Measurements from ENCODE around the gene NAGPA. TPM values are rescaled to one million over a fixed set of nuclear protein-coding genes. Genes with fewer than 3 reads are reported as not detected.
"Not testable (repeated sequence)": the region's sequence is repeated elsewhere in the genome, so short reads cannot be mapped to it uniquely, and the experiment has no call there.

Gene NAGPA
- total RNA-seq, 1 donor from 2014 or later, result 11.4 TPM

DNA sequence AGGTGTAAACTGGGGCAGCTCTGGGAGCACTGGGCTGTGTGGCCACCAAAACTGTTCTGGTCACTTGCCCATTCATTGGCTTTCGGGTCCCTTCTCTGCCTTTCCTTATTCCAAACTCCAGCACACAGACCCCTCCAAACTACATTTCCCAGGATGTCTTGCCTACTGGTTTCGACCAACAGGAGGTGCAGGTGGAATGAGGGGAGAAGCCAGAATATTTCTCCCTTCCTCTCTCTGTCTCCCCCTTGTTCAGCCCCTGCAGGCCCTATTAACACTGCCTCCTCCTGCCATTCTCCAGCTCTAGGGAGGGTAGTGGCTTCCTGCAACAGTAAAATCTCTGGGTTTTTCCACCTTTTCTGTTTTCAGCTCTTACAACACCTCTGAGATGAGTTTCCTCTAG lies 13.2 kb upstream of the NAGPA start:
- peaks cover 6% of the 10 kb centered on the region for H3K27me3 Mint-ChIP-seq
- H3K4me1 Mint-ChIP-seq, result peaks cover 2% of the 10 kb centered on the region
- no peak for DNase-seq
- no peak overlapping the region for H3K27ac Mint-ChIP-seq
- no peaks in the 10 kb centered on the region for H3K9me3 Mint-ChIP-seq
- intact Hi-C loops (cut with micrococcal nuclease), result no loop called here
- H3K4me3 Mint-ChIP-seq, result no peak overlapping the region
- H3K36me3 Mint-ChIP-seq (ENCODE audit: low read depth), result no peaks in the 10 kb centered on the region

DNA sequence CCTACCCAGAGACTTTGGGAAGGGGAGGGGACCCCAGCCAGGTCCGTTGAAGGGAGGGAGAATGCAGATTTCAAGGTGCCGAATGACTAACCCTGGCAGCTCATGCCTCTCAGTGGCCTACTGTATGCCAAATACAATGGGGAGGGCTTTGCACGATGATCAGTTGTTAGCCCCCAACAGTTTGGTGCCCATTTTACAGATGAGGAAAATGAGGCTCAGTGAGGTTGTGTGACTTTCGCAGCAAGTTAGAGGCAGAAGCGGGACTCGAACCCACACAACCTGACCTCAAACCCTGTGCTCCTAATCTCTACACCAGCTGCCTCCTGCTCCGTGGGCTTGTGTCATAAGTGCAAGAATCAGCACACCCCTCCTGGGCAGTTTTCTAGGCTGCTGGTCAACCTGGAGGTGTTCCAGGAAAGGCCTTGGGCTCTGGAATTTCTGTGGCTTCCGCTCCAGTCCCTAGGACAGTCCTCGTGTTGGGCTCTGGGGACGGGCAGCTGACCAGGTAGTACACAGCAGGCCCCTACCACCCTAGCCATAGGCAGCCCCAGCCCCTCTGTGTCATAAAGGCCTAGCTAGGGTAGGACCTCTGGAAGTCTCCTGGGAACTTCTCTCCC lies 11.9 kb upstream of the NAGPA start:
- Mint-ChIP-seq H3K27ac (no peak overlapping the region), H3K4me3 (no peak overlapping the region), H3K27me3 (peaks cover 6% of the 10 kb centered on the region), H3K4me1 (peaks cover 2% of the 10 kb centered on the region), H3K36me3 (ENCODE audit: low read depth) (no peaks in the 10 kb centered on the region), H3K9me3 (no peaks in the 10 kb centered on the region)
- DNase-seq, result no peak
- intact Hi-C loops (cut with micrococcal nuclease), result no loop called here

DNA sequence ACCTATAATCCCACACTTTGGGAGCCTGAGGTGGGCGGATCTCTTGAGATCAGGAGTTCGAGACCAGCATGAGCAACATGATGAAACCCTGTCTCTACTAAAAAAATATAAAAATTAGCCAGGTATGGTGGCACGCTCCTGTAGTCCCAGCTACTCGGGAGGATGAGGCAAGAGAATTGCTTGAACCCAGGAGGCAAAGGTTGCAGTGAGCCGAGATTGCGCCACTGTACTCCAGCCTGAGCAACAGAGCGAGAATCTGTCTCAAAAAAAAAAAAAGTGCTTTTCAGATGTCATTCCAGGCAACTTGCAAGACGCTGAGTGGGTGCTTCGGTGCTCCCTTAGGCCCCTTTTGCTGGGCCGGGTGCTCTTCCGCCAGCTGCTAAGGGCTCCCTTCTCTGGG lies 10.8 kb upstream of the NAGPA start:
- H3K27me3 Mint-ChIP-seq; H3K36me3 Mint-ChIP-seq (ENCODE audit: low read depth); H3K27ac Mint-ChIP-seq; H3K4me3 Mint-ChIP-seq; H3K9me3 Mint-ChIP-seq; DNase-seq; intact Hi-C loops (cut with micrococcal nuclease); H3K4me1 Mint-ChIP-seq: not testable (repeated sequence)

DNA sequence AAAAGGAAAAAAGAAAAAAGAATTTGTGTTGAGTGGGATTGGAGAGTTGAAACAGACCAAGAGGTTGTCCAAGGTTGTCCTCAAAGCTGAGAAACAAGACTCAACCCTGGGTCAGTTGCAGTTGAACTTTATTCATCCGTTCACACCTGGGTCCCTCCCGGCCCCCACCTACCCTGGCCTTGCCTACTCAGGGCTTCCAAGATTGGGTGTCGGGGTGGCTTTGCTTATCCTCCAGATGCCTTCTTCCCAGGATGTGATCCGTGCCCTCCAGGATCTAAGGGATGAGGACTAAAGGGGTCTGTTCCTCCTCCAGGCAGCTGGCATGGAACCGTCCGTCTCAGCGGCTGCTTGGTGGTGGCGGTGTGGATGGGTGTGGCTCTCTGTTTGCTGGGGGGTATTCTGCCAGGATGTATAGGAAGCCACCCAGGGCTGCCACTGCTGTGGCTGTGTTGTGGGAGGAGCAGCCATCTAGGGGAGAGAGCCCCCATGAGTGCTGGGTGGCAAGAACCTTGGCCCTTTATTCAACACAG lies 10.3 kb upstream of the NAGPA start:
- Mint-ChIP-seq H3K4me1 (peaks cover 2% of the 10 kb centered on the region), H3K36me3 (ENCODE audit: low read depth) (no peaks in the 10 kb centered on the region), H3K27me3 (peaks cover 6% of the 10 kb centered on the region), H3K27ac (no peak overlapping the region), H3K9me3 (no peaks in the 10 kb centered on the region), H3K4me3 (no peak overlapping the region)
- DNase-seq, result no peak
- intact Hi-C loops (cut with micrococcal nuclease), result no loop called here

DNA sequence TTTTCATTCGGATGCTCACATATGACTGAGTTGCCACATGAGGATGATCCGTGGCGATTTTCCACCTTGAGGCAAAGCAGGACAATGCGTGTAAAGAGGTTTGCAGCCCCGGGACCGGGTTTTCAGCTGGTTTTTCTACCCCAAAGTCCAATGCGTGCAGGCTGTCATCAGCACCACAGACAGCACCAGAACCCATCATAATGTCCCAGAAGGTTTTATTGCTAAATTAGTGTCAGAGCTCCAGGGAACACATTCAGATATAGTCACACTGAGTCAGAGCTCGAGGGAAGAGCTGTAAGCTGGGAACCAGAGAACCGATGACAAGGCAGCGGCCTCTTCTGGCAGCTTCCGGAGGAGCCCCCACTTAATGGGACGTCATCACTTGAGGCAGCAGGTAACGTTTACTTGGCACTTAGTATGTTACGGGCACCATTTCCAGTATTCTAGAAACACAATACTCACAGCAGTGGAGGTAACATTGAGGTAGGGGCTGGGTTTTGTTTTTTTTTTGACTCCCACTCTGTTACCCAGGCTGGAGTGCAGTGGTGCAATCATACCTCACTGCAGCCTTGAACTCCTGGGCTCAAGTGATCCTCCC lies 8.9 kb upstream of the NAGPA start:
- Mint-ChIP-seq H3K36me3 (ENCODE audit: low read depth) (no peaks in the 10 kb centered on the region), H3K27ac (no peak overlapping the region), H3K9me3 (no peaks in the 10 kb centered on the region), H3K4me3 (no peak overlapping the region), H3K27me3 (no peaks in the 10 kb centered on the region), H3K4me1 (no peaks in the 10 kb centered on the region)
- no peak for DNase-seq
- intact Hi-C loops (cut with micrococcal nuclease), result no loop called here

DNA sequence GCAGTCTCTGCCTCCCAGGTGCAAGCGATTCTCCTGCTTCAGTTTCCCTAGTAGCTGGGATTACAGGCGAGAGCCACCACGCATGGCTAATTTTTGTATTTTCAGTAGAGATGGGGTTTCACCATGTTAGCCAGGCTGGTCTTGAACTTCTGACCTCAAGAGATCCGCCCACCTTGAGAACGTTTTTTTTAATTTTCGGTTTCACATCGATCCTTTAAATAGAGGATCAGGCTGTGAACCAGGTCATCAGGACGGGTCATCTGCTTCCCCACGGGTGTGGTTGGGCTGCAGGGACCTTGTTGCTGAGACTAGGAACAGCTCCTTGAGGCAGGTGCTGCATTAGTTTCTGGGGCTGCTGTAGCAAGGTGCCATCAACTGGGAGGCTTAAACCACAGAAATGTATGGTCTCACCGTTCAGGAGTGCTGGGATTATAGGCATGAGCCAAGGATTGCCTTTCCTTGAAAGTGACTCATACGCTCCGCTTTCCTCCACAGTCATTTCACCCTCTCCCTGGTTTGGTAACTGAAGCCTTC lies 7.9 kb upstream of the NAGPA start:
- Mint-ChIP-seq H3K4me1 (no peaks in the 10 kb centered on the region), H3K27ac (no peak overlapping the region), H3K36me3 (ENCODE audit: low read depth) (no peaks in the 10 kb centered on the region), H3K27me3 (no peaks in the 10 kb centered on the region), H3K4me3 (no peak overlapping the region), H3K9me3 (no peaks in the 10 kb centered on the region)
- no peak for DNase-seq
- intact Hi-C loops (cut with micrococcal nuclease), result no loop called here

DNA sequence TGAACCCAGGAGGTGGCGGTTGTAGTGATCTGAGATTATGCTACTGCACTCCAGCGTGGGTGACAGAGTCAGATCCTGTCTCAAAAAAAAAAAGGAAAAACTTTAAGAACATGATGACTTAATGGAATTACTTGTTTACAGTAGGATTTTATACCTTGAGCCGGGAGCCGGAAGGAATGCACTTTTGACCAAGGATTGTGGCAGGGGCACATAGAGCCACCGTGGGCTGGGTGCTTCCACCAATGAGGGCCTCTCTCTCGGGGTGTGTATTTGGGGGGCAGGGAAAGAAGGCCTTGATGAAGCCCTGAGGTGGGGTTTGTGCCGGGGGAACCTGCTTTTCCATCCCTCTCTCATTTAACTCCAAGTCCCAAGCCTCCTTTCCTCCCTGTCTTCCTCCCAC lies 6.7 kb upstream of the NAGPA start:
- Mint-ChIP-seq H3K4me3 (no peak overlapping the region), H3K36me3 (ENCODE audit: low read depth) (no peaks in the 10 kb centered on the region), H3K9me3 (no peaks in the 10 kb centered on the region), H3K4me1 (no peaks in the 10 kb centered on the region), H3K27ac (no peak overlapping the region), H3K27me3 (no peaks in the 10 kb centered on the region)
- intact Hi-C loops (cut with micrococcal nuclease), result no loop called here
- no peak for DNase-seq

DNA sequence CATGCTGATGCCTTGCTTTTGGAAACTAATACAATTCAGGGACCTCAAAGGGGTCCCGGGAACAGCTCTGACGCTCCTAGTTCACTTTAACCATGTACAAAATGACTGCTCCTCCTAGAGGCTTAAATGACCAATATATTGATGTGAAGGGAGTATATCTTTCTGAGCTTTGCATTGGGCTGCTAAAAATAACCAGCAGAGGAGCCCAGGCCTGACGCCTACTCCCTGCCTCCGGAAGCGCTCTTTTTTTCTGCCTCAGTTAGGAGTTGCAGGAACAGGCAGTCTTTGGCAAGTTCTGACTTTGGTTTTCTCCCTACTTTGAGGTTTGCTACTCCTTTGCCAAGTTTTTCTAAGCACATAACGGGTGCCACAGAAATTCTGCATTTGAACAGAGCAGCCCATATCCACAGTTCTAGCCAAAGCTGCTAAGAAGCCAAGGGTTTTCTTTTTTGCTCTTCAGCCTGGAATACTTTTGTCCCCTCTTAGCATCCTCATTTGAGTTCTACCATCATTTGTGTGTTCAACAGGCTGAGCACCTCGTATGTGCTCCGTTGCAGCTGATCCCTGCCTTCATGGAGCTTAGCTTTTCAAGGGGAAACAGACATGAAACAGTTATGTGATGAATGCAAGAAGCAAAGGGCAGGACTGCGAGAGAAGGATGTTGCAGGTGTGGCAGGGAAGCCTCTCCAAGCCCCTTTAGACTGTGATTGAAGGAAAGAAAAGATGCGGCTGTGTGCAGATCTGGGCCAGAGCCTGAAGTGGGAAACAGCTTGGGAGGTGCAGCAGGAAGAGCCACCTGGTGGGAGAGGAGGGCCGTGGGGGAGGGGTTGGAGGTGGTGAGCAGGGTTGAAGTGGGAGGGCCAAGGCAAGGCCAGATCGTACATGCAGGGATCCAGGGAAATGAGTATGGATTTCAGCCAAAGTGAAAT lies 2.8 kb upstream of the NAGPA start:
- Mint-ChIP-seq H3K4me3 (no peak overlapping the region), H3K27me3 (no peaks in the 10 kb centered on the region), H3K4me1 (peaks cover 10% of the 10 kb centered on the region), H3K9me3 (no peaks in the 10 kb centered on the region), H3K27ac (no peak overlapping the region), H3K36me3 (ENCODE audit: low read depth) (no peaks in the 10 kb centered on the region)
- intact Hi-C loops (cut with micrococcal nuclease), result no loop called here
- no peak for DNase-seq

DNA sequence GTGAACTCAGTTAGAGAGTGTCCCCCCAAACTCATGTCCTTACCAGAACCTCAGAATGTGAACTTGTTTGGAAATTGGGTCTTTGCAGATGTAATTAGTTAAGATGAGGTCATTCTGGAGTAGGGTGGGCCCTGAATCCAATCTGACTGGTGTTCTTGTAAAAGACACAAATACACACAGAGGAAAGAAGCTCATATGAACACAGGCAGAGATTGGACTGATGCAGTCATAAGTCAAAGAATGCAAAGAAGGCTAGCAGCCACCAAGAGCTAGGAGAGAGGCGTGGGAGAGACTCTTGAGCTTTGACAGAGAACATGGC lies 2.1 kb upstream of the NAGPA start:
- Mint-ChIP-seq H3K36me3 (ENCODE audit: low read depth) (no peaks in the 10 kb centered on the region), H3K9me3 (no peaks in the 10 kb centered on the region), H3K27me3 (no peaks in the 10 kb centered on the region), H3K4me3 (no peak overlapping the region), H3K27ac (no peak overlapping the region), H3K4me1 (peaks cover 10% of the 10 kb centered on the region)
- intact Hi-C loops (cut with micrococcal nuclease), result no loop called here
- DNase-seq, result no peak

DNA sequence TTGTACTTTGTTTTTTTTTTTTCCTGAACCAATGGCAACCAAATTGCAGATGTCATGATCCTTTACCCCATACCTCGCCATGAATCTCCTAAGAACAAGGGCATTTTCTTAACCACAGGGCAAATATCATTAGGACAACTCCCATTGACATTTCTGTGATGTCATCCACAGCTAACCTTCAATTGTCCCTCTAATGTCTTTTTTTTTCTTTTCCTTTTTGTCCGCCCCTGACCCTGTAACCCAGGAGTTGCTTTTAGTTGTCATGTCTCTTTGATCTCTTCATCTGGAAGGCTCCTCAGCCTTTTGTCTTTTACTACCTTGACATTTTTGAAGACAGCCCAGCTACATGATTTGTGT lies 410 bp upstream of the NAGPA start:
- Mint-ChIP-seq H3K4me1 (peaks cover 10% of the 10 kb centered on the region), H3K4me3 (peak overlapping the region; percentile 89), H3K9me3 (no peaks in the 10 kb centered on the region), H3K27ac (peak overlapping the region; percentile 84), H3K36me3 (ENCODE audit: low read depth) (no peaks in the 10 kb centered on the region), H3K27me3 (no peaks in the 10 kb centered on the region)
- no peak for DNase-seq
- intact Hi-C loops (cut with micrococcal nuclease), result loop anchor here (5.0 kb wide), 1 partner anchor 38 kb away; the partner anchor contains the start of gene ALG1

DNA sequence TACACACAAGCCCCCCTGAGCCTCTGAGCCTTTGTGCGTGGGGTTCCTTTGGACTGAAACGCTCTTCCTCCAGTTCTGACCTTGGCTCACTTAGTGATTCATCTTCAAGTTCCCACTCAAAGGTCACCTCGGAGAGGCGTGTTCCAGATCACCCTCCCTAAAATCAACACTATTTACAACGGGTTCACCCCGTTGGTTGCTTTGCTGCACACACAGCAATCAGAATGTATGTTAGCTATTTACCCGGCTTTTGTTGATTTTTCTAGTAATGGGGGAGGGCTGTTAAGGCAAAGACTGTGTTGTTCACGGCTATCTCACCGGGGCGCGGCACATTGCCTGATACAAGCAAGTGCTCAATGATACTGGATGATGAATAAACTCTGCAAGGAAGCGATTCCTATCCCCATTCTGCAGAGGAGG lies 977 bp downstream of the NAGPA start:
- intact Hi-C loops (cut with micrococcal nuclease), result loop anchor here (1.0 to 5.0 kb wide), 2 partner anchors 40 to 74 kb away; partner anchors contain the start of genes ALG1 and SEC14L5
- Mint-ChIP-seq H3K36me3 (ENCODE audit: low read depth) (no peaks in the 10 kb centered on the region), H3K4me3 (peak overlapping the region; percentile 89), H3K27me3 (no peaks in the 10 kb centered on the region), H3K4me1 (peaks cover 10% of the 10 kb centered on the region), H3K9me3 (no peaks in the 10 kb centered on the region), H3K27ac (no peak overlapping the region)
- DNase-seq, result no peak

DNA sequence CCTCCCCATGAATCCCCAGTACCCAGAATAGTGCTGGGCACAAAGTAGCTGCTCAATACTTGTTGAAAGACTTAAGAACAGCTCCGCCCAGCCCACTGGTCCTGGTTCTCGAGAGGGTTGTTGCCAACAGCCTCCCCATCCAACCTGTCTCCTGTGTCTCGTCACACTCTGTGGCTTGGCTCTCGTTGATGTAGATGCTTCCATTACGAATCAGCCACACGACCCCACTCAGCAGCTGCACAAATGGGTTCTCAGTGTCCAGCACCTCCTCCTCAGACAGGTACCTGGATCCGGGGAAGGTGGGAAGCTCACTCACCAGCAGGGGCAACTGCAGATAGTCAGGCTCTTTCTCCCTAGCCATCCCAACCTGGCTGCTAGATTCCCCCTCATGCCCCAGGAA lies 2.1 kb downstream of the NAGPA start:
- Mint-ChIP-seq H3K27me3 (no peaks in the 10 kb centered on the region), H3K27ac (no peak overlapping the region), H3K9me3 (no peaks in the 10 kb centered on the region), H3K4me1 (peaks cover 10% of the 10 kb centered on the region), H3K36me3 (ENCODE audit: low read depth) (no peaks in the 10 kb centered on the region), H3K4me3 (peak overlapping the region; percentile 48)
- DNase-seq, result no peak
- intact Hi-C loops (cut with micrococcal nuclease), result loop anchor here (5.0 kb wide), 1 partner anchor 41 kb away; the partner anchor contains the start of gene ALG1

DNA sequence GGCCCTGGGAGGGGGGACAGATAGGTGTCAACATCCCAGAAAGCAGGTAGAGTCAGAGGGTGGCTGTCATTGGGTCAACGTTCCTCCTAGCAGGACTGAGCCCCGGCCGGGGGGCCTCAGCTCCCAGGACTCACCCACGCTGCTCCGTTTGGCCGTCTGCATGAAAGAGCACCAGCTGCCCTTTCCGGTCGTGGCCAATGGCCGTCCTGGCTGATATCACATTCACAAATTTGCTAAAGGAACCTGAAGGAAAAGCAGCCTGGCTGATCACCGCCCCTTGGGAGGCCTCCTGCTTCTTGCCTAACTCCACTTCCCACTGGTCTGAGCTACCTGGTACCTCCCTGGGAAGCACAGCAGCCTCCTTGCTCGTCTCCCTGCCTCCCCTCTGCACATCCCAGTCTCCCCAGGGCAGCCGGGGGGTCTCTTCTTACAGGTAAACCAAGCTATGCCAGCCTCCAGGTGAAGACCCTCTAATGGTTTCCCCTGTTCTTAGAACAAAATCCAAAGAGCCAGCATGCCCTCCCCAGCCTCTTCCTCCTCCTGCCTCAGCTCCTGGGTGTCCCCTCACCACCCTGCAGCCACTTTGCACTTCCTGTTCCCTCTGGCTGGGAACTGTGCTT lies 3.4 kb downstream of the NAGPA start:
- DNase-seq, result no peak
- Mint-ChIP-seq H3K9me3 (no peaks in the 10 kb centered on the region), H3K36me3 (ENCODE audit: low read depth) (no peaks in the 10 kb centered on the region), H3K27ac (no peak overlapping the region), H3K27me3 (no peaks in the 10 kb centered on the region), H3K4me3 (no peak overlapping the region), H3K4me1 (peaks cover 10% of the 10 kb centered on the region)
- intact Hi-C loops (cut with micrococcal nuclease), result loop anchor here (5.0 kb wide), 1 partner anchor 42 kb away; the partner anchor contains the start of gene ALG1
